Right ventricle myocardium inferior (tissue), 1 donor: ENCODE measurements around the gene SMARCD1. TPM values are rescaled to one million over a fixed set of nuclear protein-coding genes. Genes with fewer than 3 reads are reported as not detected.
"Not testable (repeated sequence)": the region's sequence is repeated elsewhere in the genome, so short reads cannot be mapped to it uniquely, and the experiment has no call there.

ENCODE experiments used
- ATAC-seq: fragments of 200-7000 bp; cut with Tn5 transposase; one replicate; pipeline ENCODE4 v1.9.1; 2020; ENCODE audit warnings: mild to moderate bottlenecking, moderate library complexity
- DNase-seq: peaks from one replicate; pipeline ENCODE4 v3.0.0; 2021; ENCODE audit errors: missing footprints
- intact Hi-C: fragments of 100-400 bp; cut with DNase I; formaldehyde crosslinking; loops from one replicate; pipeline ENCODE4 v1.11.0; 2022
- total RNA-seq: library from RNA; stranded (reverse); fragmentation: NEBNext Ultra II Directional; extraction: Animal tissue kit (Norgen Biotek cat#: 25700); gene quantifications from one replicate; pipeline ENCODE4 v1.2.1, GENCODE V29; 2021
- donor health status: DM: no; HTN: yes; CAD: no; lungs with severe emphysema.

Gene SMARCD1
- total RNA-seq, 1 donor from 2014 or later, result 20.1 TPM

DNA sequence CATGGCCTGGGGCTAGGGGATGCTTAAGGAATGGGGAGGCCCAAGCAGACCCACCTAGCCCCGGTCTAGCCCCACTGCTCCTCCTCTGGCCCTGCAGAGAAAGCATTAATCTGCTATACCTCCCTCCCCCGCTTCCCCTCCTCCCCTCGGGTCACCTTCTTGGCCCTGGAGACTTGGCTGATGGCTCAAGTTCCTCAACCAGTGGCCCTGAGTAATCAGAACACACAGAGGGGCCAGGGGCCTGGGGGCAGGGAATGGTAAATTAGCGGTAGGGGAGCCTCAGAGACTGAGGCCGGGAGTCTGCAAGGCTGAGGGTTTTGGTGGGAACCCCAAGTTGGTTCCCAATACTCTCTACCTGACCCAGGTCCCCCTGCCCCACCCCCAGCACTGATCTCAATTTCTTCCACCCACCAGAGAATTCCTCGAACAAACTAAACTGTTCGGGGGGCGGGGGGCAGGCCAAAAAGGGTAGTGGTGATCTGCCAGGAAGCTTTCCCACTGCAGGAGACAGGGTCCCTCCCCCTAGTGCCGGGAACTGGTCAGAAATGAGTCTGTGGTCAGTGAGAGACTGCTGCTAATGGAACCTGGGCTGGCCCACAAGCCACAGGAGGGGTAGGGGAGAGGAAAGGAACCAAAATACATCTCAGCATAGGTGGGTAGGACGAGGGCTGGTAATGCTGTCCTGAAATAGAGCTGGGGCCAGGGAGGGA is 12.8 kb upstream of the SMARCD1 start:
- intact Hi-C loops, result loop anchor here (5.0 kb wide), 1 partner anchor 205 kb away; no protein-coding TSS in a partner anchor
- DNase-seq, result no peak
- no peak for ATAC-seq

DNA sequence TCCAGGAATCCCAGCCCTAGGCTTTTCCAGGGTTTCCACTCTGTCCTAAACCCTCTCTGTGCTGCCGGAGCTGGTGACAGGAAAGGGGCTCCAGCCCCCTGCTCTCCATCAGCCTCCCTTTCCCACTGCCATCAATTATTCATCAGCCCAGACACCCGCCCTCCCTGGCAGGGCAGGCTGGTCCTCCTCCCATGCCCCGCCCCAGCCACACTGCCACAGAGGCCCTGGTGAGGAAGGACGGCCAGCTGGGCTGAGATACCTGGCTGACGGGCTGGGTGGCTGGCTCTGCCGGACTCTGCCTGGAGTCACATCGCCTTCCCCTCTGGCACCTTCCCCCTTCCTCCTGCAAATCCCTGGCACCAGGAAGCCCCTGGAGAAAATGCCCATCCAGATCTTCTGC is 11.9 kb upstream of the SMARCD1 start:
- intact Hi-C loops, result loop anchor here (5.0 kb wide), 1 partner anchor 206 kb away; no protein-coding TSS in a partner anchor
- no peak for DNase-seq
- ATAC-seq, result no peak

DNA sequence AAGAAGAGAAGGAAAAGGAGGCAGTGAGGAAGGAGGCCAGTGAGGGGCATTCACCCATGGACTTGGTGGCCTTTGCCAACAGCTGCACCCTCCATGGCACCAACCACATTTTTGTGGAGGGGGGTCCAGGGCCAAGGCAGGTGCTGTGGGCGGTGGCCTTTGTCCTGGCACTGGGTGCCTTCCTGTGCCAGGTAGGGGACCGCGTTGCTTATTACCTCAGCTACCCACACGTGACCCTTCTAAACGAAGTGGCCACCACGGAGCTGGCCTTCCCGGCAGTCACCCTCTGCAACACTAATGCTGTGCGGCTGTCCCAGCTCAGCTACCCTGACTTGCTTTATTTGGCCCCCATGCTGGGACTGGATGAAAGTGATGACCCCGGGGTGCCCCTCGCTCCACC is 11.4 kb upstream of the SMARCD1 start:
- no peak for ATAC-seq
- DNase-seq, result no peak
- intact Hi-C loops, result loop anchor here (5.0 kb wide), 1 partner anchor 206 kb away; no protein-coding TSS in a partner anchor

DNA sequence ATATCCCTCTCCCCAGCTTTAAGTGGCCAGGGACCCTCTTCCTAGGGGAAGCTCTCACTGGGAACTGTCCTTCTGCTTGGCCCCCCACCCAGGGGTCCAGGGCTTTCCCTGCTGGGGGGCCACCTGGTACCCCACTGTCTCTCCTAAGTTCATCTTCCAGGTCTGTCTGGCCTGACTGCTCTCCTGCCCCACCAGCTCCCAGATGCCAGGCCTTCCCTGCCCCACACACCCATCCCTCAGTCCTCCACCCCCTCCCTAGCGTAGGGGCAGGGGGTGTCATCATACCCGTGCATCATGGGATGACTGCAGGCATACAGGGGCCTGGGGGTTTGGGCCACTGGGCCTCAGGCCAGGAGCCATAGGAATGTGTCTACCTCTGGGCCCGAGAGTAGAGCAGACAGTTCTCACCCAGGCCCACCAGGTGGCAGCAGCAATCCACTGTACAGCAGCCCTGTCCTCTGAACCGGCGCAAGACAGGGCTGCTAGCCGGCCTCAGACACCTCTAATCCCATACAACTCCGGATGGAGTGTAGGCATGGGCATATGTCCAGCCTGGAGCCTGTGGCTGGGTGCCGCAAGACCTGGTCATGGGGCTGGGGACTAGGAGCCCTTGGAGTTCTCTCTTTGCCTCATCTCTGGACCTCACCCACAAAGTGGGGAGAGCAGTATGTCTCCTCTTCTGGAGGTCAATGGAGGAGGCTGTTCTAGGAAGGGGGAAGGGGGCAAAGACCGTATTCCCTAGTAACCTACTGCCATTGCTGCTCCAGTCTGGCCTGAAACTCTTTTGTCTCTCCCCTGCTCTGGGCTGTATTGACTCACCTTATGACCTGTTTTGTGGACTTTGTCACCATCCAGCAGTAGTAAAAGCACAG is 10.0 kb upstream of the SMARCD1 start:
- peak; percentile 89 for ATAC-seq
- intact Hi-C loops, result loop anchor here (1.0 to 5.0 kb wide), 3 partner anchors 100 to 237 kb away; no protein-coding TSS in a partner anchor
- peak; percentile 90 for DNase-seq

DNA sequence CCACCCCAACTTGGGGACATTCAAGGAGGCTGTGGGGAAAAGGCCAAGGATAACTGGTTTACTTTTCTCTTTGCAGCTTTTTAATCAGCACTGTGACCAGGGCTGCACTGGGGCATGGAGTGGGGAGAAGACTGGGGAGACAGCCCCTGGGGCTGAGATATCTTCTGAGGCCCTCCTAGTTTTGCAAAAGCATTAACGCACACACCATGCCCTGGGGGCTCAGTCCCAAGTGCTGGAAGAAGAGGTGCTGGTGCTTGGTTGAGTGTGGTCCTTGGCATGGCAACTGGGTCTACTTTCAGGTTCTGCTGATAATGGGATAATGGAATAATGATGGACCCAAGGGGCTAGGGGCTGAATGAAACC is 9.4 kb upstream of the SMARCD1 start:
- intact Hi-C loops, result loop anchor here (1.0 to 5.0 kb wide), 2 partner anchors 100 to 237 kb away; no protein-coding TSS in a partner anchor
- DNase-seq (no peak), ATAC-seq (no peak)

DNA sequence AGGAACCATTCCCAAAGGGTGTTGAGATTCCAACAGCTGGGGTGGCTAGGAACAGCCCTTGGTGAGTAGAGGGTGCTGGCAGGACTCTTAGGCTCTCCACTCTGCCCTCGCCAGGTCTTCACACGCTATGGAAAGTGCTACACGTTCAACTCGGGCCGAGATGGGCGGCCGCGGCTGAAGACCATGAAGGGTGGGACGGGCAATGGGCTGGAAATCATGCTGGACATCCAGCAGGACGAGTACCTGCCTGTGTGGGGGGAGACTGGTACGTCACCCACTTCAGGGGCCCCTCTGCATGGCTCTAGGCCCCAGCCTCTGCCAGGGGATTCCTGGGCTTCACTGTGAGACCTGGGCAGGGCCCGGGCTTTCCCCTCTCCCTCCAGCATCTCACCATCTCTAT is 8.0 kb upstream of the SMARCD1 start:
- intact Hi-C loops, result loop anchor here (5.0 kb wide), 1 partner anchor 235 kb away; no protein-coding TSS in a partner anchor
- ATAC-seq (no peak), DNase-seq (no peak)

DNA sequence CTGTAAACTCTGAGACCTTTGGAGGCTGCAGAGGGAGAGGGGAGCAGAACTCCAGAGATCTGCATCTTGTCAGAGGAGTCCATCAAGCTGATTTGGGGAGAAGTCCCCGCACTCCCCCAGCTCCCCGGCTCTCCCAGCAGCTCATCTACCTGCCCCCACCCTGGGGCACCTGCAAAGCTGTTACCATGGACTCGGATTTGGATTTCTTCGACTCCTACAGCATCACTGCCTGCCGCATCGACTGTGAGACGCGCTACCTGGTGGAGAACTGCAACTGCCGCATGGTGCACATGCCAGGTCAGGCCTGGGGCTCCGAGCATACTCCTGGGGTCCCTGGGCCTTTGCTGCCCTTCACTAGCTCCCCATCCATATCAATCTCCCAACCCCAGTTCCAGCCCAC is 6.9 kb upstream of the SMARCD1 start:
- DNase-seq (no peak), ATAC-seq (no peak)
- intact Hi-C loops, result loop anchor here (5.0 kb wide), 1 partner anchor 234 kb away; no protein-coding TSS in a partner anchor

DNA sequence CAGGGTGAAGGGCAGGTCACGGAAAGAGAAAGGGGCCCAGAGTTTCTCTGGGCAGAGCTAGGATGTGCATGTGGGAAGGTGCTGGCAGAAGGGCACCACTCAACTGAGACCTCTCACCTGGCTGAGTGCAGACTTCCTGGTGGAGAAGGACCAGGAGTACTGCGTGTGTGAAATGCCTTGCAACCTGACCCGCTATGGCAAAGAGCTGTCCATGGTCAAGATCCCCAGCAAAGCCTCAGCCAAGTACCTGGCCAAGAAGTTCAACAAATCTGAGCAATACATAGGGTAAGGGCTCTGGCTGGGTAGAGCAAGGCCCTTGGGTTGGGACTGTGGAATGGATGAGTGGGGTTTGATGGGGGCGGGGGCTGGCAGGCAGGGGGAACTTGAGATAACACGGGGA is 5.4 kb upstream of the SMARCD1 start:
- DNase-seq (no peak), ATAC-seq (no peak)
- intact Hi-C loops, result loop anchor here (5.0 kb wide), 1 partner anchor 233 kb away; no protein-coding TSS in a partner anchor

DNA sequence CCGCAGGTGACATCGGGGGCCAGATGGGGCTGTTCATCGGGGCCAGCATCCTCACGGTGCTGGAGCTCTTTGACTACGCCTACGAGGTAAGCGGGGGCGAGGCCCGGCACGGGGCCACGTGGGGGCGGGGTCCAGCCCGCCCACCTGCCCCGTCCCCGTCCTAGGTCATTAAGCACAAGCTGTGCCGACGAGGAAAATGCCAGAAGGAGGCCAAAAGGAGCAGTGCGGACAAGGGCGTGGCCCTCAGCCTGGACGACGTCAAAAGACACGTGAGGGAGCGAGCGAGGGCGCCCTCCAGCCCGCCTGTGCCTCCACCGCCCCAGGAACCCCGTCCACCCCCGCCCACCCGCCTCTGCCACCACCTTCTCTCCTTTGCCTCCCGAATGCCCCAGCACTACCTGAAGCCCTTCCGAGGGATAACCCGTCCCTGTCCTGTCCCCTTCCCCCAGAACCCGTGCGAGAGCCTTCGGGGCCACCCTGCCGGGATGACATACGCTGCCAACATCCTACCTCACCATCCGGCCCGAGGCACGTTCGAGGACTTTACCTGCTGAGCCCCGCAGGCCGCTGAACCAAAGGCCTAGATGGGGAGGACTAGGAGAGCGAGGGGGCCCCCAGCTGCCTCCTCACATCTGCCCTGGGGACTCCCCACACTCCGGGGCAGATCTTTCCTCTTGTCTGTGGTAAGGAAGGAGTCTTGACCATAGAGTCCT is 3.9 kb upstream of the SMARCD1 start:
- DNase-seq (no peak), ATAC-seq (no peak)
- intact Hi-C loops, result no loop called here

DNA sequence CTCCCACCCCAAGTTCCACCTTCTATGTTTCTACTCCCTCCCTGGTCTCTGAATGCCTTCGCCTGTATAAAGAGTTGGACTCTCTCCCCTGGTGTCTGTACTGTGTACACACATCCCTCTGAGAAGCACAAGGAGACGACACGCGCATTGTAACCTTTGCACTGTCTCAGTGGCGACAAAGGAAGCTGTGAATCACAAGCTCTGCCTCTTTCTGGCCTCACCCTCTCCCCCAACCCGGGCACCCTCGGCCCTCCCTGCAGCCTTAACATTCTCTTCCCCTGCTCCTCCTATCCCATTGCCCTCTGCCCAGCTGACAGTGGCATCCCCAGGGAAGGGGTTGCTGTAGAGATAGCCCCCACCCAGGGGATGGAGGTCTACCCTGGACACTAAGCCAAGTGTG is 2.5 kb upstream of the SMARCD1 start:
- DNase-seq (no peak), ATAC-seq (no peak)
- intact Hi-C loops, result no loop called here

DNA sequence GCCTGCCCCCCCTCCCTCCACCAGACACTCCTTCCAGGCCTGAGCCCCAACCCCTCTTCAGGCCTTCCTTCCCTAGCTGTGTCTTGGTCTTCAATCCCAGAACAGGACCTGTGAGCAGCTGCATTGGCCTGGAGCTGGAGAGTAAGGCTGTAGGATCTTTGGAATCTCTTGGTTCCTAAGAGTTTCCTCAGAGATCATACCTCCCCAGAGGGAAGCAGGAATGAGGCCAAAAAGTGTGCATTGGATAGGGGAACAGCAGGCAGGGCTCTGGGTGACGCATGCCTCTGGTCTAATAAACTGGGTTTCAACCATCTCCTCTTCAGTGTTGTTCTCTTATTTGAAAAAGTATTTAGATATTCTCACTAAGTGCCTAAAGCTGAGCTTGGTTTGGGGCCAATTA is 1.8 kb upstream of the SMARCD1 start:
- intact Hi-C loops, result no loop called here
- DNase-seq (no peak), ATAC-seq (no peak)

DNA sequence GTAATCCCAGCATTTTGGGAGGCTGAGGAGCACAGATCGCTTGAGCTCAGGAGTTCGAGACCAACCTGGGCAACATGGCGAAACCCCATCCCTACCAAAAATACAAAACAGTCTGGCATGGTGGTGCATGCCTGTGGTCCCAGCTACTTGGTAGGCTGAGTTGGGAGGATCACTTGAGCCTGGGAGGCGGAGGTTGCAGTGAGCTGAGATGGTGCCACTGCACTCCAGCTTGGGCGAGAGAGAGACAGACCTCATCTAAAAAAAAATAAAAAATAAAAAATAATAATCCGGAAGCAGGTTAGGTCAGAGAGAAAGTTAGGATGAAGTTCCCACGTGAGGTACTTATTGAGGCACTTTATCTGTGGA is 750 bp upstream of the SMARCD1 start:
- DNase-seq, ATAC-seq: not testable (repeated sequence)
- intact Hi-C loops, result loop anchor here (2.0 kb wide), 1 partner anchor 82 kb away; the partner anchor contains the start of gene CERS5

DNA sequence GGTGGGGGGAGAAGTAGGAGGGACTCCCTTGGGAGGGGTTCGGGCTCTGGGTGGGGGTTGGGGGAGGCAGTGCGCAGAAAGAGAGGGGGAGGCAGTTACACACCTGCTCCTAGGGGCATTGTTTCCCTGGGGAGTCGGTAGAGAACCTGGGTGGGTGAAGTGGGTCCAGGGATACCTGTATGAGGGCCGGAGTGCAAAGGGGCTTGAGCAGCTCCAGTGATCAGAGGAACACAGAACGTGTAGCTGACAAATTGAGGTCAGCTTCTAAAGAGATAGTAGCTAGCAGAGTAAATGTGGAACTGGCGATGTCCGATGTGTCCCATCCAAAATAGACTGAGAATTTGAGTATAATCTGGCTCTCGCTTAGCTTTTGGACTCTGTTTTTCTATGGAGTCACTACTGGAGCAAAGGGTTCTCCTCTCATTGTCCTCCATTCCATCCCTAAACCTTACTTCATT is 502 bp downstream of the SMARCD1 start:
- intact Hi-C loops, result loop anchor here (1.0 to 2.0 kb wide), 2 partner anchors 25 to 81 kb away; partner anchors contain the start of gene CERS5
- no peak for ATAC-seq
- no peak for DNase-seq

DNA sequence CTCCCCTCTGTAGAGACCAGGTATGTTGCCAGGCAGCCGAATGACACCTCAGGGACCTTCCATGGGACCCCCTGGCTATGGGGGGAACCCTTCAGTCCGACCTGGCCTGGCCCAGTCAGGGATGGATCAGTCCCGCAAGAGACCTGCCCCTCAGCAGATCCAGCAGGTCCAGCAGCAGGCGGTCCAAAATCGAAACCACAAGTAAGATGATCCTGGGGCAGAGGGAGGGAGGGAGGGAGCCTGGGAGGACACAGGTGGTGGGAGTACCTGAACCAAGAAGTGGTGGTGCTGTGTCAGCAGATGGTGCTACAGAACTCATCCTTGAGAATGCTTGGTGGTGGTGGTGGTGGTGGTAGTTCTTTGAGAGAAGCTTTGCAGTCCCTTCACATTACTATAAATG is 1.0 kb downstream of the SMARCD1 start:
- DNase-seq, result no peak
- intact Hi-C loops, result no loop called here
- ATAC-seq, result no peak

DNA sequence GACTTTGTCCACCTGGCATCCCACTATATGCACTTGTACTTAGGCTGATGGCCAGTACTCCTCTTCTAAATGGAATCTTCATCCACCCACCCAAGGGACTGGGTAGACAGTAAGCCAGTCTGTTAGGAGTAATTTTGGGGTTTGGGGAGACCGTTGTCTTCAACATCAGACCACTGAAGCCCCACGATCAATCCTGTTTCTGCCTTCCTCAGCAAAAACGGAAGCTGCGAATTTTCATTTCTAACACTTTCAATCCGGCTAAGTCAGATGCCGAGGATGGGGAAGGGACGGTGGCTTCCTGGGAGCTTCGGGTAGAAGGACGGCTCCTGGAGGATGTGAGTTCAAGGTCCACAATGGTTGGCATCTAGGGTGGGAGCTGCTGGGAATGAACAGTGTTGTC is 2.0 kb downstream of the SMARCD1 start:
- DNase-seq (no peak), ATAC-seq (no peak)
- intact Hi-C loops, result no loop called here

DNA sequence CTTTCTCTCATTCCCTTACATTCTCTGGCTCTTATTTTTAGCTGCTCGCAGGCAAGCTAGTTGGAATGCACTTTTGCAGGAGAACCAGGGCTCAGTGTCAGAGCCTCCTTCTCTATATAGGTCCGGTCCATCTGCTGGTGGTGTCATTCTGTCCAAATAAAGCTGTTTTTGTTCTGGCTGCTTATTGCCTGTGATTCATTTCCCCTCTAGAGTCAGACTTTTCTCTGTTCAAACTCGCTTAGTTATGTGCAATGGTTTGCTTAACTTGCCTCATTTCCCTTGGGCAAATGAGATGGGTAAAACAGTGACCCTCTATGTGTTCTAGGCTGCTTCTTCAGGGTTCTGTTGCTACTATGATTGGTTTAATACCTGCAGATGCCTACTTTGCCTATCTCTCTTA is 2.9 kb downstream of the SMARCD1 start:
- no peak for ATAC-seq
- no peak for DNase-seq
- intact Hi-C loops, result loop anchor here (2.0 kb wide), 1 partner anchor 87 kb away; no protein-coding TSS in a partner anchor

DNA sequence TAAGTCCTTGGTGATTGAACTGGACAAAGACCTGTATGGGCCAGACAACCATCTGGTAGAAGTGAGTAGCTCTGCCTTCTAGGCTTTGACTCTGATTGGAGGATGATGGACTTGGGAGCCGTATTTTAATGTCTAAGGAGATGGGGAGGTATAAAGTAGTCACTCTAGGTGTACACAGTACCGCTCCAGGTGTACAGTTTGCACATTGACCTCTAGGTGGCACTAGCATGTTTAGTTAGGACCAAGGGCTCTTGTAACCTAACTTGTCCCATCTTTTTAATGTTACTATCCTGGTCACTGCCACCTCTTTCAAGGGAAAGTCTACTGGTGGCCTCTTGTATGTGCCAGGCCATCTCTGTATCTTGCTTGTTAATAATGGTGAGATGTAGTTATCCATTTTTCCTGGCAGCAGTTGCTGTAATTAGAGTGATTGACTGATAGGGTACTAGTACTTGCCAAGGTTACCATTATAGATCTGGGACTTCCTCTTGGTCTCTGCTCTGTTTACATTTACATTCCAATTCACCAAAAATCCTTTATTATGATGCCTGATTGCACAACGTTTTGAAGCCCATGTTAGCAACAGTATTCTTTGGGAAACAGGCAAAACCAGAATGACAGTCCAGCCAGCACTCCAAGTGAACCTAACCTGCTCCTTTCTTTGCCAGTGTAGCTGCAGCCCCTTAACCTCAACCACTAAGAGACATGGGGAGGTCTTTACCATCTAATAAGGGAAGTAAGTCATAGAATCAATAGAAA is 3.6 kb downstream of the SMARCD1 start:
- ATAC-seq (peak; percentile 26), DNase-seq (no peak)
- intact Hi-C loops, result loop anchor here (2.0 kb wide), 1 partner anchor 86 kb away; no protein-coding TSS in a partner anchor

DNA sequence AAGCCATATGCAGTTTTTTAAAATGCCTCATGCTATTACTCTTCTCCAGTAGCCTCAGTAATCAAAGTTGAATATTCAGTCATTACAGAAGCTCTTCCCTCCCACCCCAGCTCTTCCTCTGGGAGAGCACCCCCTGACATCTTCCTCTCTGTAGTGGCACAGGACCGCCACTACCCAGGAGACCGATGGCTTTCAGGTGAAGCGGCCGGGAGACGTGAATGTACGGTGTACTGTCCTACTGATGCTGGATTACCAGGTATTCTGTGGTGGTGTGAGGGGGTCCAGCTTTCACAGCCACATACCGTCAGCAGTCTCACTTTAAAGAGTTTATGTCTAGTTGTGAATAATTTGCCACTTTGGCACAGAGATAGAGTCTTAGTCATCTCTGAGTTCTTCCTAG is 4.6 kb downstream of the SMARCD1 start:
- ATAC-seq (no peak), DNase-seq (no peak)
- intact Hi-C loops, result loop anchor here (2.0 kb wide), 1 partner anchor 85 kb away; no protein-coding TSS in a partner anchor
